HG03139 (cell line): Measurements from ENCODE around the gene ANKRD11.
"Not testable (repeated sequence)": the region's sequence is repeated elsewhere in the genome, so short reads cannot be mapped to it uniquely, and the experiment has no call there.

ENCODE experiments used
- ATAC-seq: cut with Tn5 transposase; IDR thresholded peaks from one replicate; pipeline ENCODE4 v1.9.1; 2021; ENCODE audit not compliant: unreplicated experiment

The ANKRD11 gene

DNA sequence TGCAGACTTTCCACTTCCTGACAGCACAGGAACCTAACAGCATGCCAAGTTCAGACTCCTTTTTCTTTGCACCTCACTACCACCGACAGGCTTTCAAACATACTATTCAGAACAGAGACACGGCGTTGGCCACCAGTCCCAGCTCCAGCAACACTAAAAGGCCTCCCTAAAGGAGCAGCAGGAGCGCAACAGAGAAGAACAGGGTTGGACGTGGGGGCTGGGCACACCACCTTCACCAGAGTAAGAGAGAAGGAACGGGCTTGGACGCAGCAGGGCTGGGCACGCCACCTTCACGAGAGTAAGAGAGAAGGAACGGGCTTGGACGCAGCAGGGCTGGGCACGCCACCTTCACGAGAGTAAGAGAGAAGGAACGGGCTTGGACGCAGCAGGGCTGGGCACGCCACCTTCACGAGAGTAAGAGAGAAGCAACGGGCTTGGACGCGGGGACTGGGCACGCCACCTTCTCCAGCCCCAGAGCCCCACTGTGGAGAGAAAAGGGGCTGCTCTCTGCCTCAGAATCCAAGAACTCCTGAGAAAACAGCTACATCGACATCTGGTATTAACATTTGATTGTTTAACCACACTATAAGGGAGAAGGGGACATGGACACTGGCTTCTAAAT lies 56.9 kb downstream of the ANKRD11 start:
- ATAC-seq: not testable (repeated sequence)

DNA sequence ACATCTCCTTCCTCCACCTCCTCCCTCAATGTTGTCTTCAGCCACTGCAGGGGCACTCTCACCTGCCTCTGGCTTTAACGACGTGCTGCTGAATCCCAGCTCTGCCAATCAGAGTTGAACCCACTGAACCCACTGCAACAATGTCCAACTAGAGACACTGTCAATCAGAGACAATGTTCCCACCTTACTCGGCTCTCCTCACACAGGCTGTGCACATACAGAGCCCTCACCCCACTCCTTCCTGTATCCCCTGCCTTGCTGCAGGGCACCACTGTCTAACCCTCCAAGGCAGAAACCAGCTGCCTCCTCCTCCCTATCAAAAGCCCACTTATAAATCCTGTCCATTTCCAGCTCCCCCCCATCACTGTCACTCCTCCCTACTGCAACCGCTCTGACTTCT lies 58.7 kb downstream of the ANKRD11 start:
- no peak for ATAC-seq

DNA sequence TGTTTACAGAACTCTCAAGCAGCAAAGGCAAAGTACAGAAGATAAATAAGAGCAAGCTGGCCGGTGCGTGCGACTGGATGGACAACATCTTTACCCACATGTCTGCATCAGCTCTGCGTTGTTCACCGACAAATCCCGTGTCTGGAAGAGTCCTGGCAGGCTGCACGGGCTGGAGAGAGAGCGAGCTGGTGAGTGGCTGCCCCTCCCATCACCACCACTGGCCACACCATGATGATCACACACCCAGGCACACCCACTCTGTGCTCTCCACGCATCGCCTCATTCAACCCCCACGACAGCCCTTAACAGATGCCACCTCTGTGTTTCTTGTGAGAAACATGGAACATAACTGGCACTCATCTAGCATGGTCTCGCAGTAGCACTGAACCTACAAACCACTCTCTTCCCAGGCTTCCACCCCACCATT lies 59.2 kb downstream of the ANKRD11 start:
- no peak for ATAC-seq

DNA sequence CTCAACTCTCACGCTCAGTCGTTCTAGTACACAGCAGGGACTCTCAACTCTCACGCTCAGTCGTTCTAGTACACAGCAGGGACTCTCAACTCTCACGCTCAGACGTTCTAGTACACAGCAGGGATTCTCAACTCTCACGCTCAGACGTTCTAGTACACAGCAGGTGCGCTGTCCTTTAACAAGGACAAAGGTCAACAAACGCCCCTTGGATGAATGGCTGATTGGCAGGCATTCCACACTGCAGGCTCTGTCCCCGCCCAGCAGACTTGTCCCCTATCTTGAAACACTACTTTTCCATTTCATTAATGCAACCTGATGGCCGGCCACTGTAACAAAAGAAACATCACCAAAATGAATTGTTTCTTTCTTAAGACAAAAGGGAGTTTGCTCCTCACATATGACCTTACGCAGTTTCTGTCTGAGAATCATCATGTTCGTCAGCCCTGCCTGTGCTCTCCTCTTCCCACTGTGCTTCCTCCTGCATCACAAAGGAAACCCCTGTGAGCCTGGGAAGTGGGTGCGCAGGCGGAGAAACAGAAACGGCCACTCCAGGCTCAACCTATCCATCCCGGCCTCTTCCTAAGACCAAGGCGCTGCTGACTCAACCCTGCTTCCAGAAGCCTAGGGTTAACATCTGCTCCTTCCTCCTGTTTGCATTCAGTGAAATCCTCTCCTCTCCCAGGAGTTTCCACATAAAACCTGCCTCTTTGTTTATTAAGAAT lies 59.8 kb downstream of the ANKRD11 start:
- no peak for ATAC-seq

DNA sequence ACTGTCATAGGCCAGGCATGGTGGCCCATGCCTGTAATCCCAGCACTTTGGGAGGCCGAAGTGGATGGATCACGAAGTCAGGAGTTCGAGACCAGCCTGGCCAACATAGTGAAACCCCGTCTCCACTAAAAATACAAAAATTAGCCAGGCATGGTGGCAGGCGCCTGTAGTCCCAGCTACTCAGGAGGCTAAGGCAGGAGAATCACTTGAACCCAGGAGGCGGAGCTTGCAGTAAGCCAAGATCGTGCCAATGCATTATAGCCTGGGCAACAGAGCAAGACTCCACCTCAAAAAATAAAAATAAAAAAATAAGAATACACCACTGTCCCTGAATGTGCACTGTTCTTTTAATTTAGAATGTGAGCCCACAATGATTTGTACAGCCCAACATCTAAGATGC lies 61.8 kb downstream of the ANKRD11 start:
- ATAC-seq: not testable (repeated sequence)

DNA sequence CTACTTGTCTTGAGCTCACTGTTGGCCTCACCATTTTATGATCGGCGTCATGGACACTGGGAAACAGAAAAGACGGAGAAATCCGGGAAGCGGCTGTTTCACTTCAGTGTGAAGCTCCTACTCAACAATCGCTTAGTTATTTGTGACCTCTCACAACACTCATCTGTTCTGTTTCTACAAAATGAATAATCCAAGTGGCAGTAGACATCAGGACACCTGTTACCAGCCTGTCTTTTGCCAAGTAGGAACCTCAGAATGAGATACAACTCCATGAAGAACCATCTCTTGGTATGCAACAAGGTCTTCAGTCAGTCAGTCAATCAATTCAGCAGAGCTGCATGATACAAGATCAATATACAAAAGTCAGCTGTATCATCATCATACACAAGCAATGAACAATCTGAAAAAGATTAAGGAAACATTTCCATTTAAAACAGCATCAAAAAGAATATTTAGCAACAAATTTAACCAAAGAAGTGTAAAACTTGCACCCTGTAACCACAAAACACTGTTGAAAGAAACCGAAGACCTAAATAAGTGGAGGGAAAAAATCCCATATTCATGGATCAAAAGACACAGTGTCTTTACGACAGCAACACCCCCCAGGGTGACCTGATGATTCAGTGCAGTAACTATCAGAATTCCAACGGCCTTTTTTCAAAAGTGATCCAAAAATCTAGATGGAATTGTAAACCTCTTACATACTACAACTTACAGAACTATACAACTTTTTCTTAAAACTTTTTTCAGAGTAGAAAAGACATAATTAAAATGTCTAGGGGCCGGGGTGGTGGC lies 63.4 kb downstream of the ANKRD11 start:
- ATAC-seq: no peak

DNA sequence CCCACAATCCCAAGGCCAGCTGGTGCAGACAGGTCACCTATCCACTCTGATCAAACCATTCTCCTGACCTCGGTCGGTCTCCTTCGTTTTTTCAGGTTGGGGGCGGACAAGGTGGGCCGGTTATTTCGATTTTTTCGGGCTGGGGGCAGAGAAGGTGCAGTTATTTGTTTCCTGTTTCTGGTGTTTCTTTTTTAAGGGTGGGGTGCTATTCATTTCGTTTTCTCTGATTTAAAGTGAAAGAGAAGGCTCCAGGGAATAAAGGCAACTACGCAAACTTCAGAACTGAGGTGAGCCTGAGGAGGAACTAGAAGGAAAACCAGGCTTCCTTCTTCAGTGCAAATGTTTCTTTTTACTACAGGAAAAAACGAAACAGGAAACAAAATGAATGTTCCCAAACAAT lies 64.8 kb downstream of the ANKRD11 start:
- ATAC-seq: no peak

DNA sequence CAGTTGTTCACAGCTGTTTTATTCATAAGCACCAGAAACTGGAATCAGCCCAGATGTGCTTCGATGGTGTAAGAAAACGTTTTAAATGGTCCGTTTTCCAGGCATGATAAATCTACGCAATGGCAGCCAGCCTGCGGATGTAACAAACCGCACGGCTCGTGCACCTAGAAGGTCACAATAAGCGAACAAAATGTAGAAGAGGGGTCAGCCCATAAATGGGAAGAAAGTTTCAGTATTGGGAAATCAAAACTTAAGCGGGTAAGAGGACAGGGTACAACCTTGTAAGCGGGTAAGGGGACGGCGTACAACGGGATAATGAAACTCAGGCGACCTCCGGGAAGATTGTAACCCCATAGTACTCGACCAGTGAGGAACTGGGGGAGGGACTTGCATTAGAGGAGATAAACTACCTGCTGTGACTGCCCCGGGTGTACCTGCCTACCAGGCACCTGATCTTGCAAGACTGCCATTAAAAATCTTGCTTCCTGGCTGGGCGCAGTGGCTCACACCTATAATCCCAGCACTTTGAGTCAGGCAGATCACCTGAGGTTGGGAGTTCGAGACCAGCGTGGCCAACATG lies 66.6 kb downstream of the ANKRD11 start:
- no peak for ATAC-seq

DNA sequence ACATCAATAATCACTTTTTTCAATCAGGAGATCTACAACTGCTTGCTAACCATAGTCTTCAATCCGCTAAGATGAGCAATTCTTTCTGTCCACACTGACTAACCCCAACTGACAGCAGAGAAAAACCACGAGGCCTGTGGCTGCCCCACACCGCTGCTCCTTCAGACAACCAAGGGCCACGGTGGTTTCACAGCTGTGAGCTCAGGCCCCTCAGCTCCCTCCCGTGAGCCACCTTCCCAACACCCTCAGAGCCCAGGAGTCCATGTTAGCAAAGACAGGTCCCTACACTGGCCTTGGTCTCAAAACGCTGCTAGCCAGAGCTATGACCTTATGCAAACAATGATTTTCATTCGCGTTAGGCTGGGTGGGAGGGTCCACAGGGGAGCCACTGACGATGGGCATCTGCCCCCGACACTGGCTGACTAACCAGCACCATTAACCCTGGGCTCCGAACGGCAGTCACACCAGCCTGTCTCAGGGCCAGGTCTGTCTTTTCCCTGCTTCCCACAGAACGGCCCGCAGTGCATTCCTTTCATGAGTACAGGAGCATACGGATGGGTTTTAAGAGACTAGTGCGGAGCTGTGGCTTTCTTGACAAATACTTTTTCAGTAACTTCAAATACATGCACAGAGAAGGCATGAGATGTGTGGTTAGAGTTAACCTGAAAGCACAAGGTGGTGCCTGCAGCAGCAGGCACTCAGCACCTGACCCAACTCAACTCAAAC lies 67.3 kb downstream of the ANKRD11 start:
- ATAC-seq: peak; percentile 57

DNA sequence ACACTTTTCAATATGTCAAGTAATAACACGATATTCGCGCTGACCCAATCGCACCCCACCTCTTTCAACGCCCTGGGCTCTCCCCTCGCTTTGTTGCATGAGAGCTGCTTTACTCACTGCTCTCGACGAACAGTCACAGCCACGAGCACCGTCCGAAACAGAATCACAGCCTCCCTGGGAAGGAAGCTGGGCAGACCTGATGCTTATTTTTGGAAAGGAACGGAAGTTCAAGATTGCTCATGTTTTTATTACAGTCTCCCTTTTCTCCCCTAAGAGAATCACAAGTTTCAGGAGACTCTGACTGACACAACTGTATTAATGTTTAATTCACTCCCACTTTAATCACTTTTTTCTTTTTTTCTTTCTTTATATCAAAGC lies 67.8 kb downstream of the ANKRD11 start:
- ATAC-seq: peak; percentile 53

DNA sequence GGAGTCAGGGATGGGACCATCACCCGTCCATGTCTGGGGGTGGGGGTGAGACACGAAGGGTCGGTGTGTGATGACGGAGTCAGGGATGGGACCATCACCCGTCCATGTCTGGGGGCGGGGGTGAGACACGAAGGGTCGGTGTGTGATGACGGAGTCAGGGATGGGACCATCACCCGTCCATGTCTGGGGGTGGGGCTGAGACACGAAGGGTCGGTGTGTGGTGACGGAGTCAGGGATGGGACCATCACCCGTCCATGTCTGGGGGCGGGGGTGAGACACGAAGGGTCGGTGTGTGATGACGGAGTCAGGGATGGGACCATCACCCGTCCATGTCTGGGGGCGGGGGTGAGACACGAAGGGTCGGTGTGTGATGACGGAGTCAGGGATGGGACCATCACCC lies 69.1 kb downstream of the ANKRD11 start:
- ATAC-seq: not testable (repeated sequence)

DNA sequence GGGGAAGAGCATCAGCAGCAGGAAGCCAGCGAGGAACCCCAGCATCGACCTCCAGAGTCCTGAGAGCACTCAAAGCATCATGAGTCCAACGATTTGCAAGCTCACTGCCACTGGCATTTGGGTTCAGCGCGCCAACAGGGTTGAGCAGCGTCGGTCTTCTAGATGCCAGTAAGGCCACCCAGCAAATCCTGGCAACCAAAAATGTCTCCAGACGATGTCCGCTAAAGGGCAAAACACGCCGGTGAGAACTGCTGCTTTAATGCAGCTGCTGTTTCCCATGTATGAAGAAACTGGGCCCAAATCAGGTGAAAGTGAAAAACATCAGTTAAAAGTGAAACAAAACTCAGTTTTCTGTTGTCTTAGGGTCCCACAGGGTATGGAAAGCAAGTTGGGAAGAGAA lies 70.2 kb downstream of the ANKRD11 start:
- ATAC-seq: no peak

DNA sequence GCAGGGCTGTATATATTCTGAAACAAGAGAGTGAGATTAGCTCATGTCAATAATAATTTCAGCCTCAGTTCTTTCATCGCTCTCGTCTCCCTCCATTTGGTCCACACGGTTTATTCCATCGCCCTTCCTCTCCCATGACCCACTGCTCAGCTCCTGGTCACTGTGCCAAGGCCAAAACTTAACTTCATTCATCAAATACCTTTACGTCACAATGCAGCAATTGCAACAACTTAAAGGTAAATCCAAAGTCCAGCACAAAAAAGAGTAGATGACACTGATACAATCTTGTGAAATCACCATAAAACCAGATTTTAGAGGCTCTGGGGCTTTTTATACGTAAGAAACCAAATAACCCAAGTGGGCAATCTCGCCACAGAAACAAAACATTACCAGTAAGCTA lies 72.0 kb downstream of the ANKRD11 start:
- no peak for ATAC-seq

DNA sequence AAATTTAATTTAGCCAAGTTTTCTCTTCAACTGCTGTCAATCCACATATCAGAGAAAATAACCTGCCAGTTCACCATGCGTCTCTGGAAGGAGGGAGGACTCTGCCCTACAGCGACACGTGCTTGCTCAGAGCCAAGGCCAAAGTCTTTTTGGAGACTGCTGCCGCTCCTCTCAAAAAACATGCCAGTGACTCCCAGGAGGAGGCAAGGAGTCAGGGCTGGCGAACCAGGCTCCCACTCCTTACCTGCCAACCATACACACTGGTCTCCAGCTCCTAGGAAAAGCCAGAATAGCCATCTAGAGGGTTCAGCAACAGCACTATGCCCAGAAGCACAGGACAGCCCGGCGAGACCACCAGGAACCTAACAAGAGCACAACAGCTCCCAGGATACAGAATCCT lies 73.0 kb downstream of the ANKRD11 start:
- ATAC-seq: no peak

DNA sequence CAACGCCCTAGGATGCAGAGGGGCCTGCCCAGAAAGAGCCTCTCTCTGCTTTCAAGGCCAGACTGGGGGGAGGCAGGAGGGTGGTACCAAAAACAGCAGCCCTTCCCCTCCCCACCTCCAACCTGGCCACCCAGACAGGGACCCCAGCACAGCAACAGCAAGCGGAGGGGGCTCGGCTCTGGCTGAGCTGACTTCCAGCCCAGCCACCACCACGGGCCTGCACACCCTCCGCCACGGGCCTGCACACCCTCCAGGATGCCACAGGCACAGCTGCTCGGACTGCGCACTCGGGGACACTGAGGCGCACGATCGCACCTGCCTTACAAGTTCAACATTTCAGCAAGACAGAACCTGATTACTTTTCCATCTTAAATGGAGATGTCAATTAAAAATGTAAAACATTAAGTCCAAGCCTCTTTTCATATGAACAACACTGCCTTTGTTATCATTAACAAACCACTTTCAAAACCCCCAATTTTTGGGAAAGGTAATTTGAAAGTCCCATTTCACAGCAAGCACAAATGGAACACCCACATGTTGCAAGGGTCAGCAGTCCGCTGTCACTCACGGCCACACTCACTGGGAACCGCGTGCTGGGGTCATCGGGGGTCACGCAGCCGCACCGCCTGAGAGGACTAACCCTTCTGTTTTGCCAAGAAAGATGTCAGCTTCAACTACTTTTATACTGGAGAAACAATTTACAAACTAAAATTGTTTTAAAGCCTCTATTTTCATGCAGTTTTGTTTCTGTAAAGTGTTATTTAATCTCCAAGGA lies 76.4 kb downstream of the ANKRD11 start:
- no peak for ATAC-seq

DNA sequence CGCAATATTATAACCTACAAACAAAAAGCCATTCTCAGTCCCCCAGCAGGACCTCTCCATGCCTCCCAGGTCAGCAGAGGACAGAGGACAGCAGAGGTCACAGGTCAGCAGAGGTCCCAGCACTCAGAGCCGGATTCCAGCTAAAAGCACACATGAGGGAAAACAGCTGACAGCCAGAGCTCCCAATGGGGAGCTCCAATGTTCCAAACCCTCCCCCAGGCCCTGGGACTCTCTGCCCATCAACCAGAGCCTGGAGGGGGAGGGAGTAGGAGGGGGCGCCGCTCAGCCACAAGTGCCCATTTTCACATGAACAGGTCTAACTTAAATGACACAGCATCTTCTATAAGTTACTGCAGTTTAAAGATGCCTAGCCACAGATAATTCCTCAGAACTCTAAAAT lies 77.5 kb downstream of the ANKRD11 start:
- ATAC-seq: no peak

DNA sequence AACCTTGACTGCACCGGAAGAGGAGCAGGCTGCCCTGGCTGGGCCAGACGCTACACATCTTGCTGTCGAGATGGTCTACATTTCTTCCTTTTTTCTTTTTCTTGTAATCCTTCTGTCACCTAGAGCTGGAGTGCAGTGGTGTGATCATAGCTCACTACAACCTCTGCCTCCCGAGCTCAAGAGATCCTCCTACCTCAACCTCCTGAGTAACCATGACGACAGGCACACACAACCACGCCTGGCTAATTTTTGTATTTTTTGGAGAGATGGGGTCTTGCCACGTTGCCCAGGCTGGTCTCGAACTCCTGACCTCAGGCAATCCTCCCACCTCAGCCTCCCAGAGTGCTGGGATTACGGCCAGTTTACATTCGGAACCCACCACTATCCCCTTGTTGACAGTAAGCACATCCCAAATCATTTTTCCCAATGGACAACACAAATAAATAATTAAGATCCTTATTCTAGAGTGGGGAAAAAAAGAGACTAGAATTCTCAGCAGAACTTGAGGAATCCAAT lies 79.0 kb downstream of the ANKRD11 start:
- no peak for ATAC-seq

DNA sequence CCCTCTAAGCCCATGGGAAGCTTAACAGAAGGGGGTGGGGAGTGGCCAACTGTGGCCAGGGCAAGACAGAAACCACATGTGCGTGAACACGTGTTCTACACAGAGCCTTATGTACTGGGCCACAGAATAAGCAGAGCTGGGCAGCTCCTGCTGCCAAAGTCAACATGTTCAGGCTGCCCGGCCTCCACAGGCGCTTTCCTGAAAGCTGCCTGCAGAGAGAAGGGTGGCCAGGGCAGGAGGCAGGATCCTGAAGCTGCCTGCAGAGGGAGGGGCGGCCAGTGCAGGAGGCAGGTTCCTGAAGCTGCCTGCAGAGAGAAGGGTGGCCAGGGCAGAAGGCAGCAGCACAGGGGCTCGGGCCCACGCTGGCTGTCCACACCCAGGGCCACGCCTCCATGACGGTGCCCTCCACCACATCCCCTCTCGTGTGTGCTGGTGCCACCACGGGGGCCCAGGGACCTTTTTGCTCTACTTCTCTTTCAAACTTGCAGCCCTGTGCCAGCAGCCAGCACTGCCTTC lies 79.5 kb downstream of the ANKRD11 start:
- no peak for ATAC-seq

DNA sequence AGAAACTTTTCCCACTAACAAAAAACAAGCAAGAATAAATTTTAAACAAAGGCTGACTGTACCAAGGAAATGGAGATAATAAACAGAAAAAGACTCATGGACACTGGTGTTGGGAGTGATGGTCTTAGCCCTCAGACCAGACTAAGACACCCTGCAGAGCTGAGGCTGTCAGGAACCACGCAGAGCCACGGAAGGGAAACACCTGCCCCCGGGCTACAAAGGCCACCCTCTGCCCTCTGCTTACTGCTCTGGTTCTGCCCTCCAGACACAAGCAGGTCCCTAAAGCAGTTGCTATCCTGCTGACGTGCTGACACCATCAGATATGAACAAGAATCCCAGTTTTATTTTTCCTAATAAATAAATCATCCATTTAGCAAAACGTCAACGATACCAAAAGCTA lies 80.0 kb downstream of the ANKRD11 start:
- no peak for ATAC-seq

DNA sequence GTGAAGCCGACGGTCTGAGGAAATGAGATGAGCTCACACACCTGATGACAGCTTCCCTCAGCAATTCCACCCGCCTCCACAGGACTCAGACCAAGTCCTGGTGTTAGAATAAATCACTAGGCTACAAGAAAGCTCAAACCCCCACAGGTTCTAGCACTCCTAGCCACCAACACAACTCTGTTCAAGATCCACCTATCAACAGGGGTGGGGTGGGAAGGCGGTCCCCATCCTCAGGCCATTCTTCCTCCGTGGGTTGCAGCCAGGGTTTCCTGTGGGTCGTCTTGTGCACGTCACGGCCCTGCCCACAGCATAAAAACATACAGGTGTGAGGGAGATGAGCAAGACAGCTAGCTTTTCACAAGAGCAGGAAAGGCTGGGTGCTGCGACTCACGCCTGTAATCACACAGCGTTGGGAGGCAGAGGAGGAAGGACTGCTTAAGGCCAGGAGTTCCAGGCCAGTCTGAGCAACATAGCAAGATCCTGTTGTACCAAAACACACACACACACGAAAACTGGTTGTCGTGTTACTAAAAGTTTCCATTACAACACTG lies 81.1 kb downstream of the ANKRD11 start:
- no peak for ATAC-seq
